ENCODE data around the gene PGBD4. TPM values are rescaled to one million over a fixed set of nuclear protein-coding genes. Genes with fewer than 3 reads are reported as not detected.
A peak's percentile ranks its signal among the peaks of the same experiment; 100 is the strongest.

PGBD4 gene
- total RNA-seq, 1 donor from 2014 or later: 1.2 TPM

DNA sequence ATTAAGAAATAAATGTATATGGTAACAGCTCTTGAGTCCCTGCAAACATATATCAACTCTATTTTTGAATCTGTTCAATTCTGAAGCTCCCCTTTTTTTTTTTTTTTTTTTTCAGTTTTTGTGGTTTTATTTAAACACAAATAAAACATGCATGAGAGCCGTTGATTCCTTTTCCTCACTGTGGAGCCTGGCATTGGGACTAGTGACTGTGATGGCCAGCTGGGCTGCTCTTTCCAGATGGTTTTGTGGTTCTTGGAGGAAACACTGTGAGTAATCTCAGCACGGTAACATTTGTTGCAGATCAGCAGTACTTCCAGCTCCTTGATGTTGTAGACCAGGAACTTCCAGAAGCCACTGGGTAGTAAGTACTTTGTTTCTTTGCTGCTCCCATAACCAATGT, 16.1 kb upstream of the PGBD4 start:
- no peak for DNase-seq (ENCODE audit: low spot score)
- TF ChIP-seq, protein P1, sequence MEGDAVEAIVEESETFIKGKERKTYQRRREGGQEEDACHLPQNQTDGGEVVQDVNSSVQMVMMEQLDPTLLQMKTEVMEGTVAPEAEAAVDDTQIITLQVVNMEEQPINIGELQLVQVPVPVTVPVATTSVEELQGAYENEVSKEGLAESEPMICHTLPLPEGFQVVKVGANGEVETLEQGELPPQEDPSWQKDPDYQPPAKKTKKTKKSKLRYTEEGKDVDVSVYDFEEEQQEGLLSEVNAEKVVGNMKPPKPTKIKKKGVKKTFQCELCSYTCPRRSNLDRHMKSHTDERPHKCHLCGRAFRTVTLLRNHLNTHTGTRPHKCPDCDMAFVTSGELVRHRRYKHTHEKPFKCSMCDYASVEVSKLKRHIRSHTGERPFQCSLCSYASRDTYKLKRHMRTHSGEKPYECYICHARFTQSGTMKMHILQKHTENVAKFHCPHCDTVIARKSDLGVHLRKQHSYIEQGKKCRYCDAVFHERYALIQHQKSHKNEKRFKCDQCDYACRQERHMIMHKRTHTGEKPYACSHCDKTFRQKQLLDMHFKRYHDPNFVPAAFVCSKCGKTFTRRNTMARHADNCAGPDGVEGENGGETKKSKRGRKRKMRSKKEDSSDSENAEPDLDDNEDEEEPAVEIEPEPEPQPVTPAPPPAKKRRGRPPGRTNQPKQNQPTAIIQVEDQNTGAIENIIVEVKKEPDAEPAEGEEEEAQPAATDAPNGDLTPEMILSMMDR (IDR thresholded peaks at IDR 0.05; ENCODE audit: unreplicated experiment): no peak
- Mint-ChIP-seq H3K27ac (ENCODE audit: unreplicated experiment) (no peak overlapping the region), H3K9me3 (ENCODE audit: unreplicated experiment) (no peaks in the 10 kb centered on the region), H3K4me3 (ENCODE audit: unreplicated experiment) (no peak overlapping the region), H3K27me3 (ENCODE audit: unreplicated experiment) (no peaks in the 10 kb centered on the region), H3K36me3 (ENCODE audit: low read depth, unreplicated experiment) (no peaks in the 10 kb centered on the region), H3K4me1 (ENCODE audit: unreplicated experiment) (no peaks in the 10 kb centered on the region)

DNA sequence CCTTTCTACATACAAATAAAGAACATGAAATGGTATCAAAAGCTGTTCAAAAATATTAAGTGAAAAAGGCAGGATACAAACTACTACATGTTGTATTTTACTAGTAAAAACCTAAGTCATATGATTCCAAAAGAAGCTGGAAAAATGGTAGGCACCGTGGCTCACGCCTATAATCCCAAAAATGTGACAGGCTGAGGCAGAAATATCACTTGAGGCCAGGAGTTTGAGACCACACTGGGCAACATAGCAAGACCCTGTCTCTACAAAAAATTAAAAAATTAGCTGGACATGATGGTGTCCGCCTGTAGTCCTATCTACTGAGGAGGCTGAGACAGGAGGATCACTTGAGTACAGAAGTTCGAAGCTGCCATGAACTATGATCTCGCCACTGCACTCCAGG, 2.0 kb upstream of the PGBD4 start:
- Mint-ChIP-seq H3K9me3 (ENCODE audit: unreplicated experiment) (no peaks in the 10 kb centered on the region), H3K4me1 (ENCODE audit: unreplicated experiment) (peaks cover 21% of the 10 kb centered on the region), H3K27ac (ENCODE audit: unreplicated experiment) (no peak overlapping the region), H3K4me3 (ENCODE audit: unreplicated experiment) (no peak overlapping the region), H3K36me3 (ENCODE audit: low read depth, unreplicated experiment) (peaks cover 6% of the 10 kb centered on the region), H3K27me3 (ENCODE audit: unreplicated experiment) (peaks cover 4% of the 10 kb centered on the region)
- TF ChIP-seq, protein P1 (IDR thresholded peaks at IDR 0.05; ENCODE audit: unreplicated experiment): no peak
- DNase-seq (ENCODE audit: low spot score): no peak

DNA sequence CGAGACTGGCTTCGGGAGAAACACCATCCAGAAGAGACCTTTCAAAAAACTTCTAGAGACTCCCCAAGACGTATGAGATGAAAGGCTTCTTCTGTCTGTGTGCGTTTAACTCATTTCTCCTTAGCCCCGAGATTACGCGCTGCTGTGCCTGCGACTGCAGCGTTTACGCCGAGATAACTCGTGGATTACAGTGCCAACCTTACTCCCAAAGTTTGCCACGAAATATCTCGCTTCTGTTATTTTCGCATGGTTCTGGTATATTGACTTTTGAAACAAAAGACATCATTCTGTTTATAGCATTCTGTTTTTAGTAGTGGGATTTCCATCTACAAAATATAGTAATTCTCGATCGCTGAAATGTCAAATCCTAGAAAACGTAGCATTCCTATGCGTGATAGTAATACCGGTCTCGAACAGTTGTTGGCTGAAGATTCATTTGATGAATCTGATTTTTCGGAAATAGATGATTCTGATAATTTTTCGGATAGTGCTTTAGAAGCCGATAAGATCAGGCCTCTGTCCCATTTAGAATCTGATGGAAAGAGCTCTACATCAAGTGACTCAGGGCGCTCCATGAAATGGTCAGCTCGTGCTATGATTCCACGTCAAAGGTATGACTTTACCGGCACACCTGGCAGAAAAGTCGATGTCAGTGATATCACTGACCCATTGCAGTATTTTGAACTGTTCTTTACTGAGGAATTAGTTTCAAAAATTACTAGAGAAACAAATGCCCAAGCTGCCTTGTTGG, 467 bp downstream of the PGBD4 start:
- no peaks in the 10 kb centered on the region for H3K9me3 Mint-ChIP-seq (ENCODE audit: unreplicated experiment)
- peaks cover 4% of the 10 kb centered on the region for H3K27me3 Mint-ChIP-seq (ENCODE audit: unreplicated experiment)
- TF ChIP-seq, protein P1 (IDR thresholded peaks at IDR 0.05; ENCODE audit: unreplicated experiment): no peak
- no peak for DNase-seq (ENCODE audit: low spot score)
- peaks cover 21% of the 10 kb centered on the region for H3K4me1 Mint-ChIP-seq (ENCODE audit: unreplicated experiment)
- peak overlapping the region; percentile 97 for H3K27ac Mint-ChIP-seq (ENCODE audit: unreplicated experiment)
- peak overlapping the region; percentile 99 for H3K4me3 Mint-ChIP-seq (ENCODE audit: unreplicated experiment)
- H3K36me3 Mint-ChIP-seq (ENCODE audit: low read depth, unreplicated experiment): peaks cover 6% of the 10 kb centered on the region

DNA sequence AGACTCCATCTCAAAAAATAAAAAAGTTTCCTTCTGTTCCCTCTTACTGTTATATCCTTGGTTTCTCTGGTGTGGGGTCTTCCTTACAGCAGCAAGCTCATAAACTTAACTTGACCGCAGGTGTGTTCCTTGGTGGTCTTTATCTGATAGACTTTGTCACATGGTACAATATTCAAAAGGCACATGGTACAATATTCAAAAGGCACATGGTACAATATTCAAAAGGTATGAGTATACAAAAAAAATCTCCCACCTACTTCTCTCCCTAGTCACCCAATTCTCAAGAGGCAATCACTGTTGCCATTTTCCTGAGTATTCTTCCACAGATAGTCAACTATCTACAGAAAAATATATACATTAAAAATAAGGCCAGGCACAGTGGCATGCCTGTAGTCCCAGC, 4.5 kb downstream of the PGBD4 start:
- peaks cover 1% of the 10 kb centered on the region for H3K27me3 Mint-ChIP-seq (ENCODE audit: unreplicated experiment)
- no peak overlapping the region for H3K27ac Mint-ChIP-seq (ENCODE audit: unreplicated experiment)
- no peak for DNase-seq (ENCODE audit: low spot score)
- no peak overlapping the region for H3K4me3 Mint-ChIP-seq (ENCODE audit: unreplicated experiment)
- TF ChIP-seq, protein P1 (IDR thresholded peaks at IDR 0.05; ENCODE audit: unreplicated experiment): no peak
- H3K36me3 Mint-ChIP-seq (ENCODE audit: low read depth, unreplicated experiment): peaks cover 6% of the 10 kb centered on the region
- H3K4me1 Mint-ChIP-seq (ENCODE audit: unreplicated experiment): peaks cover 17% of the 10 kb centered on the region
- no peaks in the 10 kb centered on the region for H3K9me3 Mint-ChIP-seq (ENCODE audit: unreplicated experiment)

DNA sequence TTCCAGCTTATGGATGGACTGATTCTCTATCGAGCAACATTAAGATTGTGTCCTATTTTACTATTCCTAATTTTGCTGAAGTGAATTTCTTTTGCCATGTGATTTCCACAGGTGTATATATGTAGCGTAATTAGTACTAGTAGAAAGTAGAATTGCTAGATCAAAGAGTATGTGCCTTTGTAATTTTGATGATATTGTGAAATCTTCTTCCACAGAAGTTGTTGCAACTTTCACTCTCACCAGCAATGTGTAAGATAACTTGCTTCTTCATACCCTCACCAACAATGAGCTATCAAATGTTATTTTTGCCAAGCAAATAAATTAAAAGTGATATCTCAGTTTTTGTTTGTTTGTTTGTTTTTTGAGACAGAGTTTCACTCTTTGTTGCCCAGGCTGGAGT, 5.4 kb downstream of the PGBD4 start:
- TF ChIP-seq, protein P1 (IDR thresholded peaks at IDR 0.05; ENCODE audit: unreplicated experiment): no peak
- peaks cover 9% of the 10 kb centered on the region for H3K4me1 Mint-ChIP-seq (ENCODE audit: unreplicated experiment)
- H3K36me3 Mint-ChIP-seq (ENCODE audit: low read depth, unreplicated experiment): peaks cover 1% of the 10 kb centered on the region
- no peak overlapping the region for H3K4me3 Mint-ChIP-seq (ENCODE audit: unreplicated experiment)
- no peaks in the 10 kb centered on the region for H3K9me3 Mint-ChIP-seq (ENCODE audit: unreplicated experiment)
- no peaks in the 10 kb centered on the region for H3K27me3 Mint-ChIP-seq (ENCODE audit: unreplicated experiment)
- no peak overlapping the region for H3K27ac Mint-ChIP-seq (ENCODE audit: unreplicated experiment)
- no peak for DNase-seq (ENCODE audit: low spot score)
